Measurements from ENCODE around the gene VPS37B. TPM values are rescaled to one million over a fixed set of nuclear protein-coding genes. Genes with fewer than 3 reads are reported as not detected.
A peak's percentile ranks its signal among the peaks of the same experiment; 100 is the strongest.

The VPS37B gene
- total and polyA plus RNA-seq, 2 donors (not counting 3 experiments of a cell fraction or from before 2014, with no cell fraction given), result 39.5 to 45.9 TPM

DNA sequence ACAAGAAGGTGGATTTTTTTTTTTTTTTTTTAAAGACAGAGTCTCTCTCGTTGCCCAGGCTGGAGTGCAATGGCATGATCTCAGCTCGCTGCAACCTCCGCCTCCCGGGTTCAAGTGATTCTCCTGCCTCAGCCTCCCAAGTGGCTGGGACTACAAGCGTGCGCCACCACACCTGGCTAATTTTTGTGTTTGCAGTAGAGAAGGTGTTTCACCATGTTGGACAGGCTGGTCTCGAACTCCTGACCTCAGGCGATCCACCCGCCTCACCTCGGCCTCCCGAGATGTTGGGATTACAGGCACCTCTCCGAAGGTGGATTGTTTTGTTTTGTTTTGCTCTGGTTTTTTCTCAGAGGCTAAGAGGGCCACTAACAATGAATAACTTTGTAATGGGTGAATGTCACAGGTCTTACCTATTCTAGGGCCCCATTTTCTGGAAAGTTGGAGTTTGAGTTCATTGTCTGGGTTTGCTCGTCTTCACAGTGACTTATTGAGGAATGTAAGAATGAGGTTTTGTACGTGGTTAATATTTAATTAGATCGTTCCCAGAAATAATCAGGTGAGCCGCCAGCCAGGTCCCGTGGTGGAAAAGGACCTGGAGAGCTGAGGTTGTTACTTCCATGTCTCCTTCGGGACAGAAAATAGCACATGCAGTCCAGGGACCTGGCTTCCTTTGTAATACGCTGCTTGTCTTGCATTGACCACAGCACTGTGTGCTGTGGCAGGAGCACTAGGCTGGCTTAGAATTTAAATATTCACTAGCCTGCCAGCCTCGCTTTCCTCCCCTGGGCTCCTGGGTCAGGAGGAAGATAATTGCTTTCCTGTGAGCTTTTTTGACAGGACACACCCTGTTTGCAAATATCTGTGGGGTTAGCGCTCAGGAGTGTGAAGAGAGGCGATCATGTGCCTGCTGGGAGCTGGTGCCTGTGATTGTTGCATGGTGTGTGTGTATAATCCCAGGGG is 58.3 kb downstream of the VPS37B start:
- H3K4me3 ChIP-seq (replicated peaks in 1 of 3; ENCODE audit: insufficient read depth in 1 of 3, low read depth in 1 of 3, low read length in 3 of 3), result peak overlapping the region in 1 of 3 experiments; percentile 72
- dilution Hi-C loops (cut with MboI; ENCODE audit: extremely low pct_ligation_motif_present, low sequenced_read_pairs) (no loop called here), intact Hi-C loops (cut with micrococcal nuclease) (no loop called here)
- BruUV-seq (replicated peaks), result no TSS peak
- H3K4me1 ChIP-seq (ENCODE audit: control insufficient read depth, extremely low read depth, insufficient read depth, low read length), result peaks cover 45% of the 10 kb centered on the region
- peak; percentile 64 for FAIRE-seq
- H3K36me3 ChIP-seq (ENCODE audit: control insufficient read depth in 2 of 2, extremely low read depth in 1 of 2, insufficient read depth in 2 of 2, low read length in 2 of 2), result peaks cover 2 to 10% of the 10 kb centered on the region in 2 experiments
- POLR2A ChIA-PET, result no interaction called here
- CTCF ChIA-PET, result interaction anchor here (2.5 kb wide), 1 partner anchor 44 kb away, joined by 14 read pairs; no protein-coding TSS in a partner anchor
- H3K79me2 ChIP-seq (ENCODE audit: control insufficient read depth, insufficient read depth, low read length), result peaks cover 66% of the 10 kb centered on the region
- DNase-seq (ENCODE audit: low read depth, low spot score), result no peak
- TF ChIP-seq, protein P1, sequence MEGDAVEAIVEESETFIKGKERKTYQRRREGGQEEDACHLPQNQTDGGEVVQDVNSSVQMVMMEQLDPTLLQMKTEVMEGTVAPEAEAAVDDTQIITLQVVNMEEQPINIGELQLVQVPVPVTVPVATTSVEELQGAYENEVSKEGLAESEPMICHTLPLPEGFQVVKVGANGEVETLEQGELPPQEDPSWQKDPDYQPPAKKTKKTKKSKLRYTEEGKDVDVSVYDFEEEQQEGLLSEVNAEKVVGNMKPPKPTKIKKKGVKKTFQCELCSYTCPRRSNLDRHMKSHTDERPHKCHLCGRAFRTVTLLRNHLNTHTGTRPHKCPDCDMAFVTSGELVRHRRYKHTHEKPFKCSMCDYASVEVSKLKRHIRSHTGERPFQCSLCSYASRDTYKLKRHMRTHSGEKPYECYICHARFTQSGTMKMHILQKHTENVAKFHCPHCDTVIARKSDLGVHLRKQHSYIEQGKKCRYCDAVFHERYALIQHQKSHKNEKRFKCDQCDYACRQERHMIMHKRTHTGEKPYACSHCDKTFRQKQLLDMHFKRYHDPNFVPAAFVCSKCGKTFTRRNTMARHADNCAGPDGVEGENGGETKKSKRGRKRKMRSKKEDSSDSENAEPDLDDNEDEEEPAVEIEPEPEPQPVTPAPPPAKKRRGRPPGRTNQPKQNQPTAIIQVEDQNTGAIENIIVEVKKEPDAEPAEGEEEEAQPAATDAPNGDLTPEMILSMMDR (IDR thresholded peaks at IDR 0.05; ENCODE audit: extremely low read depth in 1 of 2, insufficient read depth in 1 of 2, low read depth in 1 of 2, low read length in 2 of 2), result no peak
- TF ChIP-seq, protein P2, sequence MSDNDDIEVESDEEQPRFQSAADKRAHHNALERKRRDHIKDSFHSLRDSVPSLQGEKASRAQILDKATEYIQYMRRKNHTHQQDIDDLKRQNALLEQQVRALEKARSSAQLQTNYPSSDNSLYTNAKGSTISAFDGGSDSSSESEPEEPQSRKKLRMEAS (IDR thresholded peaks at IDR 0.05; ENCODE audit: insufficient read depth, insufficient read length), result no peak
- H2AFZ ChIP-seq (ENCODE audit: low read depth, low read length), result no peak overlapping the region
- peaks cover 3% of the 10 kb centered on the region for H4K20me1 ChIP-seq (replicated peaks; ENCODE audit: control insufficient read depth, extremely low read depth, insufficient read depth, low read length)
- H3K27me3 ChIP-seq (ENCODE audit: control insufficient read depth in 2 of 2, insufficient read depth in 2 of 2, low read length in 2 of 2), result no peaks in the 10 kb centered on the region
- H3K9me1 ChIP-seq (replicated peaks; ENCODE audit: control insufficient read depth, extremely low read depth, insufficient read depth, low read length), result no peaks in the 10 kb centered on the region
- no peaks in the 10 kb centered on the region for H3K9me3 ChIP-seq (replicated peaks; ENCODE audit: control insufficient read depth, insufficient read depth, low read length)
- H3K9ac ChIP-seq (replicated peaks; ENCODE audit: extremely low read depth, insufficient read depth, low read length), result no peak overlapping the region
- no peak overlapping the region for H3K27ac ChIP-seq (ENCODE audit: insufficient read depth, low read depth, low read length)
- peak overlapping the region; percentile 87 for H3K4me2 ChIP-seq (ENCODE audit: insufficient read depth, low read length)
